ENCODE data around the gene XXYLT1.

DNA sequence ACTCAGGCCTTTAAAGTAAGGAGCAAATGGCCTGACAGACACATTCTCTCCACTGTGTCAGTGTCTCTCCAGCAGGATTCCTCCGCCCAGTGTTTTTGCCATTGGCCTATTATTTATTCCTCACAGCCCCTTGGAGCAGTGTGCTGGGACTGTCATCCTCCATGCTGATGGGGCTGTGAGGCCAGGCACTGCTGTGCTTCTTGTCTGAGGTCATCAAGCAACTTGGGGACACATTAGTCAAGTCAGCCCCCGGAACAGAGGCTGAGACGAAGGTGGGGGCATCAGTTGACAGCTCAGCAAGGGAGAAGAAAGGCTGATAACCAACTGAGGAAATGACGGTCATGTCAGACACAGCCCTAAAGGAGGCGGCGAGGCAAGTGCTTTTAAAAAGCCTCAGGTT is 67.4 kb downstream of the XXYLT1 start:
- TF ChIP-seq, protein P1, sequence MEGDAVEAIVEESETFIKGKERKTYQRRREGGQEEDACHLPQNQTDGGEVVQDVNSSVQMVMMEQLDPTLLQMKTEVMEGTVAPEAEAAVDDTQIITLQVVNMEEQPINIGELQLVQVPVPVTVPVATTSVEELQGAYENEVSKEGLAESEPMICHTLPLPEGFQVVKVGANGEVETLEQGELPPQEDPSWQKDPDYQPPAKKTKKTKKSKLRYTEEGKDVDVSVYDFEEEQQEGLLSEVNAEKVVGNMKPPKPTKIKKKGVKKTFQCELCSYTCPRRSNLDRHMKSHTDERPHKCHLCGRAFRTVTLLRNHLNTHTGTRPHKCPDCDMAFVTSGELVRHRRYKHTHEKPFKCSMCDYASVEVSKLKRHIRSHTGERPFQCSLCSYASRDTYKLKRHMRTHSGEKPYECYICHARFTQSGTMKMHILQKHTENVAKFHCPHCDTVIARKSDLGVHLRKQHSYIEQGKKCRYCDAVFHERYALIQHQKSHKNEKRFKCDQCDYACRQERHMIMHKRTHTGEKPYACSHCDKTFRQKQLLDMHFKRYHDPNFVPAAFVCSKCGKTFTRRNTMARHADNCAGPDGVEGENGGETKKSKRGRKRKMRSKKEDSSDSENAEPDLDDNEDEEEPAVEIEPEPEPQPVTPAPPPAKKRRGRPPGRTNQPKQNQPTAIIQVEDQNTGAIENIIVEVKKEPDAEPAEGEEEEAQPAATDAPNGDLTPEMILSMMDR (conservative IDR thresholded peaks at IDR 0.05; ENCODE audit: low read depth, low read length) = no peak
- TF ChIP-seq POLR2A (IDR thresholded peaks at IDR 0.05; ENCODE audit: low read depth, low read length) (no peak), FOS (IDR thresholded peaks at IDR 0.05; ENCODE audit: low read depth, low read length) (no peak), RFX5 (IDR thresholded peaks at IDR 0.05; ENCODE audit: low read depth, low read length) (no peak)

All from IMR-90 (cell line).